Neural cell (in vitro differentiated cells): ENCODE results near the gene KCTD19. TPM values are rescaled to one million over a fixed set of nuclear protein-coding genes. Genes with fewer than 3 reads are reported as not detected.

ENCODE experiments used
- H2AFZ ChIP-seq: fragments of 200-600, 300-800 bp; sonication (generic), shearing (Covaris generic); 2 replicates; pipeline ENCODE4 v1.6.0; 2014; ENCODE audit warnings: low read depth, mild to moderate bottlenecking, antibody characterized with exemption, low read length, moderate library complexity
- H3F3A ChIP-seq: fragments of 200-600 bp; shearing (Covaris generic); 2 replicates; pipeline ENCODE4 v1.6.1; 2016; ENCODE audit warnings: mild to moderate bottlenecking, moderate library complexity, mixed read lengths, antibody characterized with exemption, low read length; ENCODE audit not compliant: insufficient read depth, poor library complexity, severe bottlenecking
- H3K27ac ChIP-seq: fragments of 200-600, 300-800 bp; sonication (generic), shearing (Covaris generic); 2 replicates; pipeline ENCODE4 v1.5.1; 2014; ENCODE audit warnings: mild to moderate bottlenecking, low read length, moderate library complexity
- H3K27me3 ChIP-seq: fragments of 300-800, 200-600 bp; sonication (generic), shearing (Covaris generic); 2 replicates; pipeline ENCODE4 v1.6.0; 2014; ENCODE audit warnings: mild to moderate bottlenecking, low read depth, low read length, moderate library complexity; ENCODE audit not compliant: insufficient read depth
- H3K36me3 ChIP-seq: fragments of 300-800, 200-600 bp; sonication (generic), shearing (Covaris generic); 2 replicates; pipeline ENCODE4 v1.5.1; 2014; ENCODE audit warnings: mild to moderate bottlenecking, antibody characterized with exemption, low read length, moderate library complexity; ENCODE audit not compliant: insufficient read depth
- H3K4me2 ChIP-seq: fragments of 300-800, 200-600 bp; sonication (generic), shearing (Covaris generic); 2 replicates; pipeline ENCODE4 v1.6.0; 2014; ENCODE audit warnings: mild to moderate bottlenecking, low read length
- H3K4me3 ChIP-seq: fragments of 300-800, 200-600 bp; sonication (generic), shearing (Covaris generic); 2 replicates; pipeline ENCODE4 v1.5.1; 2014; ENCODE audit warnings: mild to moderate bottlenecking, low read length, moderate library complexity
- H3K79me2 ChIP-seq: fragments of 200-600 bp; shearing (Covaris generic); replicated peaks from 2 replicates; pipeline ENCODE4 v1.6.0; 2014; ENCODE audit warnings: mild to moderate bottlenecking, low read length, moderate library complexity; ENCODE audit not compliant: insufficient read depth
- H3K9ac ChIP-seq: fragments of 300-800, 200-600 bp; sonication (generic), shearing (Covaris generic); 2 replicates; pipeline ENCODE4 v1.6.1; 2016; ENCODE audit warnings: mild to moderate bottlenecking, low read length, mixed read lengths
- H3K9me2 ChIP-seq: fragments of 200-600 bp; shearing (Covaris generic); 2 replicates; pipeline ENCODE4 v1.6.1; 2016; ENCODE audit warnings: mild to moderate bottlenecking, low read length, mixed read lengths; ENCODE audit not compliant: insufficient read depth
- H3K9me3 ChIP-seq: fragments of 200-600, 300-800 bp; sonication (generic), shearing (Covaris generic); 2 replicates; pipeline ENCODE4 v1.6.1; 2016; ENCODE audit warnings: mild to moderate bottlenecking, mixed run types, low read length, moderate library complexity, mixed read lengths
- H4K20me1 ChIP-seq: fragments of 200-600 bp; shearing (Covaris generic); 2 replicates; pipeline ENCODE4 v1.6.1; 2016; ENCODE audit warnings: mild to moderate bottlenecking, mixed run types; ENCODE audit not compliant: insufficient read depth
- CTCF ChIP-seq: fragments of 450-650 bp; IDR thresholded peaks from 2 replicates; pipeline ENCODE4 v1.5.1; 2014; ENCODE audit warnings: antibody characterized with exemption, mild to moderate bottlenecking, moderate library complexity; ENCODE audit not compliant: poor library complexity, severe bottlenecking
- EP300 ChIP-seq: fragments of 450-650 bp; conservative IDR thresholded peaks from 2 replicates; pipeline ENCODE4 v1.6.1; 2014; ENCODE audit warnings: antibody characterized with exemption, mild to moderate bottlenecking, moderate library complexity; ENCODE audit not compliant: poor library complexity, severe bottlenecking
- EZH2 ChIP-seq: fragments of 200-600, 300-800 bp; shearing (Covaris generic), sonication (generic); IDR thresholded peaks from 2 replicates; pipeline ENCODE4 v1.6.1; 2014; ENCODE audit warnings: antibody characterized with exemption, low read length, borderline replicate concordance, mild to moderate bottlenecking; ENCODE audit not compliant: insufficient read depth, poor library complexity, severe bottlenecking
- MXI1 ChIP-seq: fragments of 450-650 bp; conservative IDR thresholded peaks from 2 replicates; pipeline ENCODE4 v1.6.1; 2014; ENCODE audit warnings: antibody characterized with exemption, mild to moderate bottlenecking; ENCODE audit not compliant: poor library complexity, severe bottlenecking
- POLR2AphosphoS5 ChIP-seq: IDR thresholded peaks from 2 replicates; pipeline ENCODE4 v1.6.1; 2012
- RAD21 ChIP-seq: fragments of 450-650 bp; conservative IDR thresholded peaks from 2 replicates; pipeline ENCODE4 v1.6.1; 2014; ENCODE audit warnings: antibody characterized with exemption, mild to moderate bottlenecking, moderate library complexity
- SMC3 ChIP-seq: fragments of 450-650 bp; conservative IDR thresholded peaks from 2 replicates; pipeline ENCODE4 v1.6.1; 2014; ENCODE audit warnings: antibody characterized with exemption, mild to moderate bottlenecking, moderate library complexity; ENCODE audit not compliant: poor library complexity
- TAF1 ChIP-seq: IDR thresholded peaks from 2 replicates; pipeline ENCODE4 v1.6.1; 2012; ENCODE audit warnings: low read depth
- polyA plus RNA-seq: library from polyadenylated mRNA; depleted of rRNA; stranded (reverse); fragments of >200 nt; gene quantifications from 2 replicates; pipeline ENCODE4 v1.2.3, GENCODE V29; 2014
- TF ChIP-seq, protein P1 (sequence below): IDR thresholded peaks from 2 replicates; pipeline ENCODE4 v1.6.1; 2012; ENCODE audit warnings: borderline replicate concordance

The KCTD19 gene
- polyA plus RNA-seq, 1 donor from 2014 or later: 0.45 TPM

GRCh38 chr16:67277294-67277998 is 49.1 kb downstream of the KCTD19 start (continued):
- no peak for TF ChIP-seq EZH2

GRCh38 chr16:67275321-67275720 is 51.2 kb downstream of the KCTD19 start:
- no peak overlapping the region for H3K4me2 ChIP-seq
- H3F3A ChIP-seq: no peaks in the 10 kb centered on the region
- no peaks in the 10 kb centered on the region for H3K36me3 ChIP-seq
- no peak overlapping the region for H3K9ac ChIP-seq
- H4K20me1 ChIP-seq: no peaks in the 10 kb centered on the region
- H2AFZ ChIP-seq: no peak overlapping the region
- no peaks in the 10 kb centered on the region for H3K9me3 ChIP-seq
- no peaks in the 10 kb centered on the region for H3K79me2 ChIP-seq
- H3K27me3 ChIP-seq: peaks cover 6% of the 10 kb centered on the region
- H3K4me3 ChIP-seq: no peak overlapping the region
- TF ChIP-seq SMC3 (no peak), CTCF (no peak), RAD21 (no peak), POLR2AphosphoS5 (no peak), EZH2 (no peak), EP300 (no peak), MXI1 (no peak), TAF1 (no peak)
- TF ChIP-seq, protein P1, sequence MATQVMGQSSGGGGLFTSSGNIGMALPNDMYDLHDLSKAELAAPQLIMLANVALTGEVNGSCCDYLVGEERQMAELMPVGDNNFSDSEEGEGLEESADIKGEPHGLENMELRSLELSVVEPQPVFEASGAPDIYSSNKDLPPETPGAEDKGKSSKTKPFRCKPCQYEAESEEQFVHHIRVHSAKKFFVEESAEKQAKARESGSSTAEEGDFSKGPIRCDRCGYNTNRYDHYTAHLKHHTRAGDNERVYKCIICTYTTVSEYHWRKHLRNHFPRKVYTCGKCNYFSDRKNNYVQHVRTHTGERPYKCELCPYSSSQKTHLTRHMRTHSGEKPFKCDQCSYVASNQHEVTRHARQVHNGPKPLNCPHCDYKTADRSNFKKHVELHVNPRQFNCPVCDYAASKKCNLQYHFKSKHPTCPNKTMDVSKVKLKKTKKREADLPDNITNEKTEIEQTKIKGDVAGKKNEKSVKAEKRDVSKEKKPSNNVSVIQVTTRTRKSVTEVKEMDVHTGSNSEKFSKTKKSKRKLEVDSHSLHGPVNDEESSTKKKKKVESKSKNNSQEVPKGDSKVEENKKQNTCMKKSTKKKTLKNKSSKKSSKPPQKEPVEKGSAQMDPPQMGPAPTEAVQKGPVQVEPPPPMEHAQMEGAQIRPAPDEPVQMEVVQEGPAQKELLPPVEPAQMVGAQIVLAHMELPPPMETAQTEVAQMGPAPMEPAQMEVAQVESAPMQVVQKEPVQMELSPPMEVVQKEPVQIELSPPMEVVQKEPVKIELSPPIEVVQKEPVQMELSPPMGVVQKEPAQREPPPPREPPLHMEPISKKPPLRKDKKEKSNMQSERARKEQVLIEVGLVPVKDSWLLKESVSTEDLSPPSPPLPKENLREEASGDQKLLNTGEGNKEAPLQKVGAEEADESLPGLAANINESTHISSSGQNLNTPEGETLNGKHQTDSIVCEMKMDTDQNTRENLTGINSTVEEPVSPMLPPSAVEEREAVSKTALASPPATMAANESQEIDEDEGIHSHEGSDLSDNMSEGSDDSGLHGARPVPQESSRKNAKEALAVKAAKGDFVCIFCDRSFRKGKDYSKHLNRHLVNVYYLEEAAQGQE: no peak
- no peak overlapping the region for H3K27ac ChIP-seq
- no peaks in the 10 kb centered on the region for H3K9me2 ChIP-seq

DNA sequence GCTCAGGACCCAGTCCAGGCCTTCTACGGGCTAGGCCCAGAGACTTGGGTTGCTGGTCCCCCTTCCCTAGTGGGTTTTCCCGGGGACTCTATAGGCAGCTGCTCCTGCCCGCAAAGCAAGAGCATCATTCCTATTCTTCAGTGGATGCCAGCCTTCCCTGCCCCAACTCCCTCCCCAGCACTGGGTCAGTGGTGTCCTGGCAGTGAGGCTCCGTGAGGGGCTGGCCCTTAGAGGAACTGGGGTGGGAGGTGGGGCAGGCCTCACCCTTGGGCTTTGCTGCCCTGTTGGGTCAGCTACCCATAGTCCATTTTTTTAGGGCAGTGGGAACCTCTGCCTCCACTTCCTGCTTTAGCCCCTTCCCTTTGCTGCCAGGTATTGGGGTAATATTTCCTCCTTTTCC is 55.1 kb downstream of the KCTD19 start:
- Histone ChIP-seq H3K79me2 (no peaks in the 10 kb centered on the region), H3K36me3 (no peaks in the 10 kb centered on the region), H3F3A (no peaks in the 10 kb centered on the region), H2AFZ (no peak overlapping the region), H3K27ac (no peak overlapping the region), H3K9me2 (no peaks in the 10 kb centered on the region), H3K27me3 (no peaks in the 10 kb centered on the region), H4K20me1 (no peaks in the 10 kb centered on the region), H3K9me3 (no peaks in the 10 kb centered on the region), H3K4me2 (no peak overlapping the region), H3K4me3 (no peak overlapping the region), H3K9ac (no peak overlapping the region)
- TF ChIP-seq POLR2AphosphoS5 (no peak), CTCF (no peak)
- TF ChIP-seq, protein P1: no peak
